ENCODE results near the gene RASGRF2. TPM values are rescaled to one million over a fixed set of nuclear protein-coding genes. Genes with fewer than 3 reads are reported as not detected.

RASGRF2 gene
- total RNA-seq, 4 donors from 2014 or later: 1.0 to 5.3 (median 1.8) TPM

- no peak for TF ChIP-seq CTCF (IDR thresholded peaks at IDR 0.05)
- no peak for TF ChIP-seq POLR2A (IDR thresholded peaks at IDR 0.05)
- no peak for DNase-seq (ENCODE audit: low spot score in 2 of 2)
- intact Hi-C loops (cut with DNase I; ENCODE audit: low total_unique reads): no loop called here
- no peak overlapping the region for H3K4me3 ChIP-seq (ENCODE audit: low read depth, poor library complexity, severe bottlenecking)
- 94 to 95% methylated on average over 3 of the region's 3 CpGs for WGBS, 2 donors
Measured at GRCh38 chr5:81219389-81219788, 259.2 kb downstream of the RASGRF2 start.

- no peak for DNase-seq (ENCODE audit: low spot score in 2 of 2)
- no peak for TF ChIP-seq POLR2A (IDR thresholded peaks at IDR 0.05)
- no peak for TF ChIP-seq CTCF (IDR thresholded peaks at IDR 0.05)
- H3K4me3 ChIP-seq (ENCODE audit: low read depth, poor library complexity, severe bottlenecking): no peak overlapping the region
- intact Hi-C loops (cut with DNase I; ENCODE audit: low total_unique reads): no loop called here
Measured at GRCh38 chr5:81222285-81222684, 262.1 kb downstream of the RASGRF2 start.

GRCh38 chr5:81225463-81225862, 265.3 kb downstream of the RASGRF2 start:
- 92 to 94% methylated on average over 8 of the region's 8 CpGs for WGBS, 2 donors
- DNase-seq (ENCODE audit: low spot score in 2 of 2): peak in 1 of 2 donors; percentile 34
- H3K4me3 ChIP-seq (ENCODE audit: low read depth, poor library complexity, severe bottlenecking): no peak overlapping the region
- intact Hi-C loops (cut with DNase I; ENCODE audit: low total_unique reads): no loop called here
- TF ChIP-seq CTCF (IDR thresholded peaks at IDR 0.05): no peak
- no peak for TF ChIP-seq POLR2A (IDR thresholded peaks at IDR 0.05)

GRCh38 chr5:81226286-81226685, 266.1 kb downstream of the RASGRF2 start:
- intact Hi-C loops (cut with DNase I; ENCODE audit: low total_unique reads): no loop called here
- DNase-seq (ENCODE audit: low spot score in 2 of 2): no peak
- TF ChIP-seq POLR2A (IDR thresholded peaks at IDR 0.05) (no peak), CTCF (IDR thresholded peaks at IDR 0.05) (no peak)
- no peak overlapping the region for H3K4me3 ChIP-seq (ENCODE audit: low read depth, poor library complexity, severe bottlenecking)
- WGBS, 2 donors: 54 to 57% methylated on average over 2 of the region's 2 CpGs

GRCh38 chr5:81226949-81227348, 266.8 kb downstream of the RASGRF2 start:
- intact Hi-C loops (cut with DNase I; ENCODE audit: low total_unique reads): no loop called here
- TF ChIP-seq CTCF (IDR thresholded peaks at IDR 0.05): no peak
- TF ChIP-seq POLR2A (IDR thresholded peaks at IDR 0.05): no peak
- H3K4me3 ChIP-seq (ENCODE audit: low read depth, poor library complexity, severe bottlenecking): no peak overlapping the region

GRCh38 chr5:81228084-81228483, 267.9 kb downstream of the RASGRF2 start:
- 52 to 61% methylated on average over 4 of the region's 4 CpGs for WGBS, 2 donors
- no peak for TF ChIP-seq CTCF (IDR thresholded peaks at IDR 0.05)
- TF ChIP-seq POLR2A (IDR thresholded peaks at IDR 0.05): no peak
- DNase-seq (ENCODE audit: low spot score in 2 of 2): peak in 1 of 2 donors; percentile 34
- H3K4me3 ChIP-seq (ENCODE audit: low read depth, poor library complexity, severe bottlenecking): no peak overlapping the region
- intact Hi-C loops (cut with DNase I; ENCODE audit: low total_unique reads): no loop called here

More at GRCh38 chr5:81226949-81227348, 266.8 kb downstream of the RASGRF2 start:
- no peak for DNase-seq (ENCODE audit: low spot score in 2 of 2)
- WGBS, 2 donors: 63 to 72% methylated on average over 1 of the region's 1 CpG
